ENCODE measurements around the gene MCF2L.
A peak's percentile ranks its signal among the peaks of the same experiment; 100 is the strongest.

Gene MCF2L

GRCh38 chr13:113032291-113032690 is 63.3 kb downstream of the MCF2L start (continued):
- TF ChIP-seq ESRRG (CRISPR knock-in tag; IDR thresholded peaks at IDR 0.05): no peak
- TF ChIP-seq ZFP30 (CRISPR knock-in tag; IDR thresholded peaks at IDR 0.05): no peak
- no peak for TF ChIP-seq ISL1 (CRISPR knock-in tag; IDR thresholded peaks at IDR 0.05)
- TF ChIP-seq OSR1 (CRISPR knock-in tag; IDR thresholded peaks at IDR 0.05): no peak

GRCh38 chr13:113033054-113033850 is 64.2 kb downstream of the MCF2L start:
- no peak for TF ChIP-seq ZNF565 (CRISPR knock-in tag; conservative IDR thresholded peaks at IDR 0.05; ENCODE audit: low read depth)
- no peak for TF ChIP-seq OSR1 (CRISPR knock-in tag; IDR thresholded peaks at IDR 0.05)
- TF ChIP-seq ISL1 (CRISPR knock-in tag; IDR thresholded peaks at IDR 0.05): no peak
- TF ChIP-seq, protein P1, sequence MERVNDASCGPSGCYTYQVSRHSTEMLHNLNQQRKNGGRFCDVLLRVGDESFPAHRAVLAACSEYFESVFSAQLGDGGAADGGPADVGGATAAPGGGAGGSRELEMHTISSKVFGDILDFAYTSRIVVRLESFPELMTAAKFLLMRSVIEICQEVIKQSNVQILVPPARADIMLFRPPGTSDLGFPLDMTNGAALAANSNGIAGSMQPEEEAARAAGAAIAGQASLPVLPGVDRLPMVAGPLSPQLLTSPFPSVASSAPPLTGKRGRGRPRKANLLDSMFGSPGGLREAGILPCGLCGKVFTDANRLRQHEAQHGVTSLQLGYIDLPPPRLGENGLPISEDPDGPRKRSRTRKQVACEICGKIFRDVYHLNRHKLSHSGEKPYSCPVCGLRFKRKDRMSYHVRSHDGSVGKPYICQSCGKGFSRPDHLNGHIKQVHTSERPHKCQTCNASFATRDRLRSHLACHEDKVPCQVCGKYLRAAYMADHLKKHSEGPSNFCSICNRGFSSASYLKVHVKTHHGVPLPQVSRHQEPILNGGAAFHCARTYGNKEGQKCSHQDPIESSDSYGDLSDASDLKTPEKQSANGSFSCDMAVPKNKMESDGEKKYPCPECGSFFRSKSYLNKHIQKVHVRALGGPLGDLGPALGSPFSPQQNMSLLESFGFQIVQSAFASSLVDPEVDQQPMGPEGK (CRISPR knock-in tag; IDR thresholded peaks at IDR 0.05; ENCODE audit: borderline replicate concordance): no peak
- TF ChIP-seq ZFP30 (CRISPR knock-in tag; IDR thresholded peaks at IDR 0.05): no peak
- TF ChIP-seq CREB5 (CRISPR knock-in tag; IDR thresholded peaks at IDR 0.05; ENCODE audit: low read depth): no peak
- no peak for TF ChIP-seq ZC3H10 (CRISPR knock-in tag; IDR thresholded peaks at IDR 0.05)
- no peak for TF ChIP-seq ZNF8 (CRISPR knock-in tag; IDR thresholded peaks at IDR 0.05)
- no peak for TF ChIP-seq BACH2 (CRISPR knock-in tag; IDR thresholded peaks at IDR 0.05; ENCODE audit: borderline replicate concordance)
- no peak for TF ChIP-seq TSHZ2 (CRISPR knock-in tag; IDR thresholded peaks at IDR 0.05)
- no peak for TF ChIP-seq ZFP3 (CRISPR knock-in tag; IDR thresholded peaks at IDR 0.05)
- TF ChIP-seq ZNF70 (CRISPR knock-in tag; IDR thresholded peaks at IDR 0.05): no peak
- TF ChIP-seq GLIS3 (CRISPR knock-in tag; IDR thresholded peaks at IDR 0.05): no peak
- TF ChIP-seq, protein P2, sequence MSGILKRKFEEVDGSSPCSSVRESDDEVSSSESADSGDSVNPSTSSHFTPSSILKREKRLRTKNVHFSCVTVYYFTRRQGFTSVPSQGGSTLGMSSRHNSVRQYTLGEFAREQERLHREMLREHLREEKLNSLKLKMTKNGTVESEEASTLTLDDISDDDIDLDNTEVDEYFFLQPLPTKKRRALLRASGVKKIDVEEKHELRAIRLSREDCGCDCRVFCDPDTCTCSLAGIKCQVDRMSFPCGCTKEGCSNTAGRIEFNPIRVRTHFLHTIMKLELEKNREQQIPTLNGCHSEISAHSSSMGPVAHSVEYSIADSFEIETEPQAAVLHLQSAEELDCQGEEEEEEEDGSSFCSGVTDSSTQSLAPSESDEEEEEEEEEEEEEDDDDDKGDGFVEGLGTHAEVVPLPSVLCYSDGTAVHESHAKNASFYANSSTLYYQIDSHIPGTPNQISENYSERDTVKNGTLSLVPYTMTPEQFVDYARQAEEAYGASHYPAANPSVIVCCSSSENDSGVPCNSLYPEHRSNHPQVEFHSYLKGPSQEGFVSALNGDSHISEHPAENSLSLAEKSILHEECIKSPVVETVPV (CRISPR knock-in tag; IDR thresholded peaks at IDR 0.05): no peak
- no peak for TF ChIP-seq POU6F1 (CRISPR knock-in tag; IDR thresholded peaks at IDR 0.05; ENCODE audit: borderline replicate concordance, low read depth)
- TF ChIP-seq PPARA (CRISPR knock-in tag; IDR thresholded peaks at IDR 0.05; ENCODE audit: borderline replicate concordance): no peak
- TF ChIP-seq TOX (CRISPR knock-in tag; IDR thresholded peaks at IDR 0.05; ENCODE audit: borderline replicate concordance): no peak
- no peak for ATAC-seq

DNA sequence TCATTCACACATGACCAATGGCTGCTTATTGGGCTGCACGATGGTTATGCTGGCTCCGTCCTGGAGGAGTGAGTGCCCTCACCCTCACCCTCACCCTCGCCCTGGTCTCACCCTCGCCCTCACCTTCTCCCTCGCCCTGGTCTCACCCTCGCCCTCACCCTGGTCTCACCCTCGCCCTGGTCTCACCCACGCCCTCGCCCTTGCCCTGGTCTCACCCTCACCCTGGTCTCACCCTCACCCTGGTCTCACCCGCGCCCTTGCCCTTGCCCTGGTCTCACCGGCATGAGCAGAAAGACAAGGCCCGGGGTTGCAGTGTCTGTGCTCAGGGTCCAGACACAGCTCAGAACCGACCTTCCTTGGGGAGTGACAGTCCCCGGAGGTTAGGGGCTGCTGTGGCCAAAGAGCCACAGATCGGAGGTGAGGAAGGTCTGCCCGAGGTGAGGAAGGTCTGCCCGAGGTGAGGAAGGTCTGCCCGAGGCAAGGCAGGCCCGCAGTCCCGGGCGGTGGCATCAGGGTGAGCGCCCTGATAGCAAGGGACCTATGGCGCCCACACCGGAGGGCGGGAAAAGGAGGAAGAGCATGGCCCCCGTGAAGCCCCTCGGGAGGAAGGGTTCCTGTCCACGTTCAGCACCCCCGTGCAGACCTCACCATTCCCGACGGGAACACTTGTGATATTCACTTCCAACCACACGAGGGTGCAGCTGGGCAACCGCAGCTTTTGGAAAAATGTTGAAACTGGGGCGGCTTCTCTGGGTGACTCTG is 65.6 kb downstream of the MCF2L start:
- peak; percentile 77 for ATAC-seq

More for the DNA sequence above, 65.6 kb downstream of the MCF2L start:
- no peak for TF ChIP-seq RARB (CRISPR knock-in tag; IDR thresholded peaks at IDR 0.05)
- no peak for TF ChIP-seq ZFP30 (CRISPR knock-in tag; IDR thresholded peaks at IDR 0.05)
- TF ChIP-seq OSR1 (CRISPR knock-in tag; IDR thresholded peaks at IDR 0.05): no peak
- no peak for TF ChIP-seq CSDC2 (CRISPR knock-in tag; IDR thresholded peaks at IDR 0.05)
